HG03442 (cell line): ENCODE results near the gene MTMR10.
A peak's percentile ranks its signal among the peaks of the same experiment; 100 is the strongest.

ENCODE experiments used
- ATAC-seq: cut with Tn5 transposase; IDR thresholded peaks from one replicate; pipeline ENCODE4 v1.9.1; 2021; ENCODE audit warnings: mild to moderate bottlenecking, moderate library complexity; ENCODE audit not compliant: unreplicated experiment

MTMR10 gene

DNA sequence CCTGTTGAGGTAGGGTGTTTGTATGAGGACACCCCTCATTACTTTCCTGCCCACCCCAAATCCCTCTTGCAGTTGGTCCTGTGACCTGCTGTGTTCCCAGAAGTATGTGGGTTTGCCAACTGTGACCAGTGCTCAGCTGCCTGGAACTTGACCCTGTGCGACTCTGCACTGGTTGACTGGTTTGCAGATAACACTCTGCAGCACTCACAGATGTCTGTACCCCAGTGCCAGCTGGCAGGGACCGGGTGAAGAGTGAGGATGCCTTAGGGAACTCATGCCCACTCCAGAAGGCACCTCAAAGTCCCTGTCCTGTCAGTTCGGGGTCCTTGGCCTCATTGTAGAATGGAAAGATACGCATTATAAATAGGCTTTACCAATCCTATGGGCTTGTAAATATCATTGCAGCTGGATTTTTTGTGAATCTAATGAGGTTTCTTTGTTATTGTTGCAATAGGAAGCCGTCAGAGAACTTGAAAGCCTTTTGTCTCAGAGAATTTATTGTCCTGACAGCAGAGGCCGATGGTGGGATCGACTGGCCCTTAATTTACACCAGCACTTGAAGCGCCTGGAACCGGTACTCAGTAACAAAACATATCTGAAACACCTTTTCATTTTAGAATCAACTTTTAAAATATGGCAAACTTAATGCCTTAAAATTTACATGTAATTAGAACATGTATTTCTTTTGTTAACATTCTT lies 69.5 kb downstream of the MTMR10 start:
- no peak for ATAC-seq

DNA sequence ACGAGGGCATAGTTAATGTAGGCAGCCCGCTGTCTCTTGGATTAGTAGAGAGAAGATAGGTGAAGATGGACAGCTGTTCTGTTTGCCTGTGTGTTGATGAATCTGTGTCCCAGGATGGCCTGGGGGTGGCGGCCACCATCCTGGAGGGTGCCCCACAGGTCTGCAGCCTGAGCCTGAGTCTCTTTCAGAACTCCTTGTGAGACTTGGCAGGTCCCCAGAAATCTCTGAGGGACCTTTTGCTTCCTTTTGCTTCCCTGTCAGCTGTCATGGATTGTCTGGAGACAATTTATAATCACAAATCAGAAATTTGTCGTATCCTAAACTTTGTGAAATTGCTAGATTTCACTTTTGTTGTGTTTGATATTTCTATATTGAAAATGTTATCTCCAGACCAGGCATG lies 70.3 kb downstream of the MTMR10 start:
- ATAC-seq, result no peak

DNA sequence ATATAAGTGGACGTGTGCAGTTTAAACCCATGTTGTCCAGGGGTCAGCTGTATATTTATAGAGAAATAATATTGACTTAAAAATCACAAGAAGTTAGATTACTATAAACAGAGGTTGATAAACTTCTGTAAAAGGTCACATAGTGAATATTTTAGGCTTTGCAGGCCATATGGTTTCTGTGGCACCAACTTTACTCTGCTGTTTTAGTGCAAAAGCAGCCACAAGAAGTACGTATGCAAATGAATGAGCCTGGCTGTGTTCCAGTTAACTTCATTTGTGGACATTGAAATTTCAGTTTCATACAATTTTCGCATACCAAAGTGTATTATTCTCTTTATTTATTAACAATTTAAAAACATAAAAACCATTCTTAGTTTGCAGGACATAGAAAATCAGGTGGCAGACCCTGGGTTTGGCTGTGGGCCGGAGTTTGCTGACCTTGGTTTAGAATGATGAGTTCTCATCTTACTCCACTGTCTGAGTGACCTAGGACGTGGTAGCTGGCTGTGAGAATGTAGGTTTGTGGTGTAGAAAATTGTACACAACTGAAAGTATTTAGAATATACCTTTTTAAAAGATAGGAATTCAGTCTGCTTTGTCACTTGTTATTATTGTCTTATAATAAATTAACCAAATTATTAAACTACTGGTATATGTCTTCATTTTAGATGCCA lies 71.4 kb downstream of the MTMR10 start:
- ATAC-seq, result no peak

DNA sequence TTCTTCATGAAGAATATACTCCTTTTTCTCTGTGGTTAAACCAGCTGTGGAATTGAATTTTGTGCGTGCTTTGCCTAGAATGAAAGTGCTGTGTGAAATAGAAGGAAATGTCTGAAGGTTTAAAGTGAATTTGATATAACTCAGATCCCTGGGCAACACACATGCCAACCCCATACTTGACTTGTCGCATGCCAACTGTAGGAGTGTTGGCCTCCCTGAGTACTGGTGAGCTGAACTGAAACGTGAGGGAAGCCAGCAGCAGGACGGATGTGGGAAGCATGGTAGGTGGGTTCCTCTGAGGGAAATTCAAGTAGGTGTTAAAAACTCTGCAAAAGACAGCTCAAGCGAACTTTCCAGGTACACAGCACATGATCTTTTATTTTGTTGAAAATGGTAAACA lies 73.1 kb downstream of the MTMR10 start:
- ATAC-seq, result no peak

DNA sequence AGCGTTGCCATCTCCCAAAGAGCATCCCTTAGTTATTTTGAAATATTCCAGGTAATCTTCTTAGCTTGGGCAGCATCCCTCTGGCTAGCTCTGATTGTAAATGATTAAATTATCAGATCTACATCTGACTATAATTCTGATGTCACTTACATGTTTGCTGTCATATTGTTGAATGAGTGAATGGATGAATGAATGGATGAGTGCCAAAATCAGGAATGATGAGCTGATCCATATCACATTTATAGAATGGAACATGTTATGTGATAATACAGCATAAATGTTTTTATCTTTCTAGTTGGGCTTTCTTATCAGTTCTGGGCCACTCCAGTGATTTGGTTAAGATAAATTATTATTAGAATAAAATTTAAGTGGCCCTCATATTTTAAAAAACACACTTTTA lies 73.8 kb downstream of the MTMR10 start:
- no peak for ATAC-seq

DNA sequence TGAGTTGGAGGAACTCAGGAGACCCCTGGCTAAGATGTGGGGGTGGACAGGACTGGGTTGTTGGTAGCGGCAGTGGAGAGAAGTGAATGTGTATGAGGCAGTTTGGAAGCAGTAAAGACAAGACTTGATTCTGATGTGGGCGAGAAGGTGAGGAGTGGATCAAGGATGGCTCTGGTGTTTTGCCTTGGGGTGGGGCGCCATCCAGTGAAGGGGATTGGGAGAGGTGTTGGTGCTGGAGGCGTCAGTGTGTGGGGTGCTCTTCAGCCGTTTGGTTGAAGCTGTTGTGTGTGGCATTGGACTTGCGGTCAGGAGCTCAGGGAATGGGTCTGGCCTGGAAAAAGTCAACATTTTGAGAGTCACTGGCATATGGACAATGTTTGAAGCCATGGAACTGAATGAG lies 74.4 kb downstream of the MTMR10 start:
- no peak for ATAC-seq

DNA sequence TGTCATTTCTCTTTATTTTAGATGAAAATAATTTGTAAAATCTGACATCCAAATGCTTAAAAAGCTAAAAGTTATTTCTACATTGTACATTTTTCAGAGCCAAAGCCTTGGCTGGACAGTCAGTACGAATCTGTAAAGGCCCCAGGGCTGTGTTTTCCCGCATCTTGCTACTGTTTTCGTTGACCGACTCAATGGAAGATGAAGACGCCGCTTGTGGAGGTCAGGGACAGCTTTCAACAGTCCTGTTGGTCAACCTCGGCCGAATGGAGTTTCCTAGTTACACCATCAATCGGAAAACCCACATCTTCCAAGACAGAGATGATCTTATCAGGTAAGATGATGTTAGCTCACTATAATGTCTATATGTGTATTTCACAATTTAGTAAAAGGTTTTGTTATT lies 77.7 kb downstream of the MTMR10 start:
- no peak for ATAC-seq

DNA sequence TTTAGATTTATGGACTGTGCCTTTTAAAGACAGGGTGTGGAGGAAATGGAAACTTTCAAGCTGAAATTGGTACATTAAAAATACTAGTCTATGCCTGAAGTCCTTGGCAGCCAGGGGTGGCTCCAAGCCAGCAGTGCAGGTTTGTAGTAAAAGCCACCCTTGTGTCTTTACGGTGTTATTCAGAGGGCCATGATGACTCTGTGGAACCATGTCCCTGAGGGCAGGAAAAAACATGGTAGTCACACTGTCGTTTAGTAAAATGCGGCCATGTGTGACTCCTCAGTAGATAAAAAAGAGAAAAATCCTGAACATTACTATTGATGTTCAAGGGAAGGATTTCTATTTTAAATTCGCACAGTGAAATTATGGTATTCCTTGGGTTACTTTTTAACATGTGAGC lies 85.1 kb downstream of the MTMR10 start:
- ATAC-seq, result no peak

DNA sequence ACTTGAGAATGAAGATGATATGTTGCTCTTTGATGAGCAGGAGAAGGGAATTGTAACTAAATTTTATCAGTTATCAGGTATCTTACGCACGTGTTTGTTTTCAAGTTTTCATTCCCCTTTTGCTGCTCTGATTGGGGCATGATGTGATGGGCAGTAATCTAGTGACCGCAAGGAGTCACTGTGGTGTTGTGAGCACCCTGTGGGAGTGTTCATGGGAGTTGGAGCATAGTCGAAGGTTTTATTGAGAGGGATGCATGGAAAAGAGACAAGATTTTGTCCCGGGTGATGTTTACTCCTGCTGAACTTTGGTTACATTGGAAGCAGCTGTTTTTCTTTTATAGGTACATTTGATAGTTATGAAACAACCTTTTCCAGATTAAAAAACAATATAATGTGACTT lies 85.6 kb downstream of the MTMR10 start:
- no peak for ATAC-seq

DNA sequence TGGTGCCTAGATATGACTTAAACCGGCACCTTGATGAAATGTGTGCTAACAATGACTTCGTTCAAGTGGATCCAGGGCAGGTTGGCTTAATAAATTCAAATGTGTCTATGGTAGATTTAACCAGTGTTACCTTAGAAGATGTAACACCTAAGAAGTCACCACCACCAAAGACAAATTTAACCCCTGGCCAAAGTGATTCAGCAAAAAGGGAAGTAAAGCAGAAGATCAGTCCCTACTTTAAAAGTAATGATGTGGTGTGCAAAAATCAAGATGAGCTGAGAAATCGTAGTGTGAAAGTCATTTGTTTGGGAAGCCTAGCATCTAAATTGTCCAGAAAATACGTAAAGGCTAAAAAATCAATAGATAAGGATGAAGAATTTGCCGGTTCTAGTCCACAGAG lies 86.6 kb downstream of the MTMR10 start:
- ATAC-seq, result no peak

DNA sequence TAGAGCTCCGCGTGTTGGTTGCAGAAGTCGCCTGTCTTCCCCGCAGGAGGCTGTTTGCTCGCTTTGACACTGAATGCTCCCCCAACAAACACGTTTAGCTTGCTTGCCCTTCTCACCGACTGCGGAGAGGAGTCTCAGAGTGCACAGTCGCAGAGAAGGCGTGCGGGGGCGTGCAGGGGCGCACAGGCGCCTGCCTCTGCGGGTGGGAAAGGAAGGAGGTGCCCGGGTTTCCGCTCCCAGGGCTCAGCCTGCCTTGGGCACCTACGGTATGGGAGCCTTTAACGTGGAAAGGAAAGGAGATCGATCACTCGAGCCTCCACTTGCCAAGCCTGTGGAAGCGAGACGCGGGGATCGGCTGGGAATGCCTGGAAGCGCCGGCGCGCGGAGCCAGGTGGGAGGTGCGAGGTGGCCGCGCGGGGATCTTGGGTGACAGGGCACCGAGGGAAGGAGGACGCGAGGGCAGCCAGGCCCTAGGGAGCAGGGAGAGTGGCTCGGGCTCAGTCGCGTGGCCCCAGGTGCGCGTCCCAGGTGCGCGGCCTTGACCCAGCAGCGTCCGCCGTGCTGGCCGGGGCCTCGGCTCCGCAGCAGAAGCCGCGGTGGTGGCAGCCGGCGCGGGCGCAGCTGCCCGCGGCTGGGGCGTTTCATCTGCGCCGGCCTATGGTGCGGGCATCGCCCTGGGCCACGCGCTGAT lies 87.8 kb downstream of the MTMR10 start, which contains the start of gene FAN1:
FAN1 (plus strand) TSS at position 419 of the 691 bp plus-strand sequence. CDS start 749 bp downstream, outside the sequence.
- ATAC-seq, result peak; percentile 90

DNA sequence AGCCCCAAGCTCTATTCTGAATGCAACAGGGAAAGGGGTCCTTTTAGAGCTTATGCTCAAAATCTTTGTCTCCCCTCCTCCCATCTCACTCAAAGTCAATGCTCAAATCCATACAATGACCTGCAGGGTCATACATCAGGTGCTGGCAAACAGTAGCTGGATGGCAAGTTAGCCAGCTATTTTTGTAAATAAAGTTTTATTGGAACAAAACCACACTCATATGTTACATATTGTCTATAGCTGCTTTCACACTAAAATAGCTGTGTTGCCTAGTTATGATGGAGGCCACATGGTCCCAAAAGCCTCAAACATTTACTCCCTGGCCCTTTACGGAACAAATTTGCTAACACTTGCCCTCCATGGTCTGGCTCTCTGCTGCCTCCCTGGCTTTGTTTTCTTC lies 89.5 kb downstream of the MTMR10 start:
- no peak for ATAC-seq

DNA sequence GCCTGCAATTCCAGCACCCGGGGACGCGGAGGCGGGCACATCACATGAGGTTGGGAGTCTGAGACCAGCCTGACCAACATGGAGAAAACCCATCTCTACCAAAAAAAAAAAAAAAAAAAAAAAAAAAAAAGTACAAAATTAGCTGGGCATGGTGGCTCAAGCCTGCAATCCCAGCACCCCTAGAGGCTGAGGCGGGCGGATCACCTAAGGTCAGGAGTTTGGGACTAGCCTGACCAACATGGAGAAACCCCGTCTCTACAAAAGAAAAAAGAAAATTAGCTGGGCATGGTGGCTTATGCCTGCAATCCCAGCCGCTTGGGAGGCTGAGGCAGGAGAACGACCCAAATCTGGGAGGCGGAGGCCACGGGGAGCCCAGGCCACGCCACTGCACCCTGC lies 95.2 kb downstream of the MTMR10 start:
- no peak for ATAC-seq

DNA sequence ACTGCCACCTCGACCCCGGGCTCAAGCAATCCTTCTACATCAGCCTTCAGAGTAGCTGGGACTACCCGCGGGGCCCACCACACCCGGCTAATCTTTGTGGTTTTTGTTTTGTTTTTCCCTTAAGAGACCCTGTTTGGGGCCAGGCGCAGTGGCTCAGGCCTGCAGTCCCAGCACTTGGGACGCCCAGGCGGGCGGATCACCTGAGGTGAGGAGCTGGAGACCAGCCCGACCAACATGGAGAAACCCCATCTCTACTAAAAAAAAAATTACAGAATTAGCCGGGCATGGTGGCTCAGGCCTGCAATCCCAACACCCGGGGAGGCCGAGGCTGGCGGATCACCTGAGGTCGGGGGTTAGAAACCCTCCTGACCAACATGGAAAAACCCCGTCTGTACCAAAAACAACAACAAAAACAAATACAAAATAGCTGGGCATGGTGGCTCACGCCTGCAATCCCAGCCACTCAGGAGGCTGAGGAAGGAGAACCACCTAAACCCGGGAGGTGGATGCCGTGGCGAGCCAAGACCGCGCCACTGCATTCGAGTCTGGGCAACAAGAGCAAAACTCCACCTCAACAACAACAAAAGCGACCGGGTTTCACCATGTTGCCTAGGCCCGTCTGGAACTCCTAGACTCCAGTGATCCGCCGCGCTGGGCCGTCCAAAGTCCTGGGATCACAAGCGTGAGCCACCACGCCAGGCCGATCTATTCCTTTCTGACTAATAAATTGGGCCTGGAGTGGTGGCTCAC lies 95.8 kb downstream of the MTMR10 start:
- ATAC-seq, result no peak

DNA sequence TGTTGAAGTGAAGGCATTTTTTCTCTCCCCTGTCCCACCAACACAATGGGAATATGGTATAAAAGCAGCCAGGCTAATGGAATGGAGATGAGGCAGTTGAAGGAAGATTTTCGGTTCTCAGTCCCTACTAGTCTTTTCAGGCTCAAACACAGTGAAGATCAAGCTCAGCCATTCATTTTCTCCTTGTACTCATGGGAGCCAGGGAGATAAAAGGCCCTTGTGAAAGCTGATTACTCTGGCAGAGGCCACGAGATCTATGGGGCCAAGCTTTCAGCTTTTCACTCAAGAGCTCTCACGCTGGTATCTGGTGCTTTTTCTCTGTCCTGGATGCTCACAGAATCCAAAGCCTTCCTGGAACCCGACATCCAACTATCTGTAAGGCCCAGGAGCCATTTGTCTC lies 102.2 kb downstream of the MTMR10 start:
- no peak for ATAC-seq
